HCT116 (cell line): ENCODE measurements around the gene MCF2L2. TPM values are rescaled to one million over a fixed set of nuclear protein-coding genes. Genes with fewer than 3 reads are reported as not detected.

Source experiments
- ATAC-seq: fragments of 200-7000 bp; cut with Tn5 transposase; 2 replicates; pipeline ENCODE4 v1.9.1; 2020; ENCODE audit warnings: mild to moderate bottlenecking, moderate library complexity
- BruUV-seq: library from RNA; stranded (reverse); fragments of 400-500 nt; replicated peaks from 2 replicates; lab custom pipeline; 2021; lab: Mats Ljungman, UMichigan
- CTCF ChIA-PET: fragments of 300-600 bp; sonication (Branson Sonifier 250); formaldehyde crosslinking; loops from one replicate; lab custom pipeline; 2021; ENCODE audit warnings: antibody characterized with exemption; lab: Charles Lee
- POLR2A ChIA-PET: fragments of 300-600, 350-600 bp; sonication (Branson Sonifier 250); formaldehyde crosslinking; loops from one replicate; lab custom pipeline; 2021; ENCODE audit warnings: antibody characterized with exemption; lab: Charles Lee
- RAD21 ChIA-PET, 2 experiments: fragments of 300-600 bp; sonication (Branson Sonifier 250); formaldehyde crosslinking; loops; one replicate each; lab custom pipeline; 2023; ENCODE audit warnings: low total read pairs in 2 of 2; ENCODE audit not compliant: uncharacterized antibody in 2 of 2, unreplicated experiment in 2 of 2, low non-redundant PET in 1 of 2; lab: Charles Lee
- DNase-seq: peaks from one replicate; pipeline ENCODE4 v3.0.0-alpha.2; 2010; ENCODE audit warnings: low read depth, low spot score
- H2AFZ ChIP-seq: fragments of 200-600 bp; shearing (Covaris generic), sonication (generic); 2 replicates; pipeline ENCODE4 v1.6.1; 2017; ENCODE audit warnings: low read depth, mixed run types, mixed read lengths, antibody characterized with exemption, low read length; ENCODE audit not compliant: poor library complexity, severe bottlenecking
- H3K27ac ChIP-seq: 2 replicates; pipeline ENCODE4 v1.5.1; 2012; ENCODE audit warnings: low read depth, low read length
- H3K27me3 ChIP-seq: fragments of 200-600 bp; sonication (generic); 2 replicates; pipeline ENCODE4 v1.6.1; 2016; ENCODE audit warnings: mixed run types, low read length, mixed read lengths; ENCODE audit not compliant: insufficient read depth
- H3K36me3 ChIP-seq, 2 experiments: fragments of 200-500 bp in 1 of 2; fragments of 200-600 bp in 1 of 2; sonication (Bioruptor generic) in 1 of 2; sonication (generic) in 1 of 2; 2 replicates each; pipeline versions ENCODE4 v1.5.1 to v1.6.1; 2014 to 2016; ENCODE audit warnings: low read length in 2 of 2, inconsistent platforms in 1 of 2, mixed read lengths in 1 of 2, mixed run types in 1 of 2; ENCODE audit not compliant: insufficient read depth in 2 of 2, control insufficient read depth in 1 of 2
- H3K4me1 ChIP-seq, 2 experiments: fragments of 200-600 bp in 1 of 2; sonication (generic) in 1 of 2; 2 replicates each; pipeline versions ENCODE4 v1.5.1 to v1.6.1; 2012 to 2017; ENCODE audit warnings: low read length in 2 of 2, inconsistent platforms in 1 of 2, mild to moderate bottlenecking in 1 of 2, mixed read lengths in 1 of 2, mixed run types in 1 of 2, moderate library complexity in 1 of 2; ENCODE audit not compliant: insufficient read depth in 2 of 2, control insufficient read depth in 1 of 2
- H3K4me2 ChIP-seq: fragments of 200-600 bp; sonication (generic); 2 replicates; pipeline ENCODE4 v1.6.1; 2017; ENCODE audit warnings: mixed run types, low read length, mixed read lengths
- H3K4me3 ChIP-seq, 2 experiments: fragments of 200-600 bp in 1 of 2; sonication (generic) in 1 of 2; replicated peaks in 1 of 2; 2 replicates each; pipeline ENCODE4 v1.5.1; 2011 to 2016; ENCODE audit warnings: low read length in 2 of 2, control low read depth in 1 of 2, low read depth in 1 of 2, mild to moderate bottlenecking in 1 of 2, mixed read lengths in 1 of 2, mixed run types in 1 of 2
- H3K79me2 ChIP-seq: fragments of 200-600 bp; sonication (generic); 2 replicates; pipeline ENCODE4 v1.6.1; 2017; ENCODE audit warnings: mild to moderate bottlenecking, mixed run types, low read length, moderate library complexity, mixed read lengths; ENCODE audit not compliant: insufficient read depth
- H3K9ac ChIP-seq: fragments of 200-600 bp; sonication (generic); 2 replicates; pipeline ENCODE4 v1.6.1; 2016; ENCODE audit warnings: low read length, mixed read lengths
- H3K9me2 ChIP-seq: fragments of 200-600 bp; sonication (generic), shearing (Covaris generic); 2 replicates; pipeline ENCODE4 v1.6.1; 2017; ENCODE audit warnings: mixed run types, mild to moderate bottlenecking, moderate library complexity; ENCODE audit not compliant: insufficient read depth
- H3K9me3 ChIP-seq, 2 experiments: fragments of 200-500 bp in 1 of 2; fragments of 200-600 bp in 1 of 2; sonication (Bioruptor generic) in 1 of 2; sonication (generic) in 1 of 2; 2 replicates each; pipeline ENCODE4 v1.6.1; 2014 to 2017; ENCODE audit warnings: low read length in 2 of 2, mixed read lengths in 2 of 2, inconsistent platforms in 1 of 2, low read depth in 1 of 2, mild to moderate bottlenecking in 1 of 2, mixed run types in 1 of 2, moderate library complexity in 1 of 2; ENCODE audit not compliant: control insufficient read depth in 1 of 2, insufficient read depth in 1 of 2
- H4K20me1 ChIP-seq: fragments of 200-600 bp; sonication (generic), shearing (Covaris generic); 2 replicates; pipeline ENCODE4 v1.6.1; 2017; ENCODE audit warnings: mixed run types, mild to moderate bottlenecking, moderate library complexity; ENCODE audit not compliant: insufficient read depth
- CBX3 ChIP-seq: IDR thresholded peaks from 2 replicates; pipeline ENCODE4 v1.6.1; 2012; ENCODE audit warnings: low read depth
- CEBPB ChIP-seq: IDR thresholded peaks from 2 replicates; pipeline ENCODE4 v1.6.1; 2012; ENCODE audit warnings: low read depth
- CTCF ChIP-seq, 3 experiments: fragments of 200-600 bp in 1 of 3; sonication (generic) in 1 of 3; IDR thresholded peaks in 2 of 3; conservative IDR thresholded peaks in 1 of 3; 2 replicates each; pipeline ENCODE4 v1.5.1; 2012 to 2017; ENCODE audit warnings: low read depth in 2 of 3, low read length in 2 of 3, antibody characterized with exemption in 1 of 3, borderline replicate concordance in 1 of 3, control low read depth in 1 of 3, mild to moderate bottlenecking in 1 of 3, mixed read lengths in 1 of 3, mixed run types in 1 of 3, moderate library complexity in 1 of 3; ENCODE audit not compliant: insufficient read depth in 1 of 3
- EGR1 ChIP-seq: IDR thresholded peaks from 2 replicates; pipeline ENCODE4 v1.6.1; 2012; ENCODE audit warnings: low read depth
- ELF1 ChIP-seq: IDR thresholded peaks from 2 replicates; pipeline ENCODE4 v1.6.1; 2012; ENCODE audit warnings: low read depth, borderline replicate concordance
- EZH2phosphoT487 ChIP-seq: fragments of 200-600 bp; IDR thresholded peaks from 2 replicates; pipeline ENCODE4 v1.6.1; 2018; ENCODE audit warnings: antibody characterized with exemption, borderline replicate concordance
- JUND ChIP-seq: IDR thresholded peaks from 2 replicates; pipeline ENCODE4 v1.6.1; 2012
- POLR2AphosphoS5 ChIP-seq: IDR thresholded peaks from 2 replicates; pipeline ENCODE4 v1.6.1; 2011; ENCODE audit warnings: mild to moderate bottlenecking, low read depth, low read length, moderate library complexity
- SIN3A ChIP-seq: IDR thresholded peaks from 2 replicates; pipeline ENCODE4 v1.6.1; 2012; ENCODE audit warnings: low read depth
- SP1 ChIP-seq: IDR thresholded peaks from 2 replicates; pipeline ENCODE4 v1.6.1; 2012; ENCODE audit warnings: low read depth
- SRF ChIP-seq: IDR thresholded peaks from 2 replicates; pipeline ENCODE4 v1.6.1; 2012; ENCODE audit warnings: low read depth
- TCF7L2 ChIP-seq: IDR thresholded peaks from 2 replicates; pipeline ENCODE4 v1.7.0; 2011; ENCODE audit warnings: borderline replicate concordance, inconsistent platforms; ENCODE audit not compliant: insufficient read depth, insufficient read length; ENCODE audit errors: extremely low read depth
- ZBTB33 ChIP-seq: IDR thresholded peaks from 2 replicates; pipeline ENCODE4 v1.6.1; 2011; ENCODE audit warnings: mild to moderate bottlenecking, low read length, moderate library complexity; ENCODE audit not compliant: insufficient replicate concordance; ENCODE audit errors: extremely low read depth
- ZFX ChIP-seq: fragments of 450-650 bp; IDR thresholded peaks from 2 replicates; pipeline ENCODE4 v1.6.1; 2017
- ZNF274 ChIP-seq: fragments of 200-500 bp; sonication (Bioruptor generic); IDR thresholded peaks from 2 replicates; pipeline ENCODE4 v1.6.1; 2014; ENCODE audit warnings: mild to moderate bottlenecking, low read depth, low read length, inconsistent platforms
- intact Hi-C: fragments of 100-400 bp; cut with micrococcal nuclease; formaldehyde crosslinking; loops from 2 replicates; pipeline ENCODE4 v1.10.0; 2022
- total RNA-seq: library from RNA; stranded (reverse); gene quantifications from one replicate; pipeline ENCODE4 v1.2.1, GENCODE V29; 2021; ENCODE audit not compliant: unreplicated experiment
- TF ChIP-seq, protein P1 (sequence below): IDR thresholded peaks from 2 replicates; pipeline ENCODE4 v1.6.1; 2012

MCF2L2 gene
- total RNA-seq, 1 experiment from 2014 or later, result 1.5 TPM

DNA sequence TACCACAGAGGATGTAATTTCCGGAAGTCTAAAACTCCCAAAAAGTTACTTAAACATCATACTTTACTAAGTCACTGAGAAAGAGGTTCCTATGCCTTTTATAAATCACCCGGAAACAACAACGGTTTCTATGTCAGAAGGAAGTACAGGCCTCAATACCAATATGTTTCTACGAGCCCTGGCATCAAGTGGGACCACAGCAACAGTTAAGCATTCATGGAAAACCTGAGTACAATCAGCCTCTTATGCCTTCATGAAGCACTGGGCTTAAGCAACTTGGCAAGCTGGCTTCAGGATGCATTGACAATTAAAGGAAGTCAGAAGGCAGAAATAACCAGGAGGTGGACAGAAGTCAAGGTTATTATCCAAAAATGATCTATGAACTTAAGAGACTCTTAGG, 194.5 kb downstream of the MCF2L2 start:
- Histone ChIP-seq H3K4me3 (no peak overlapping the region), H3K27me3 (no peaks in the 10 kb centered on the region), H3K9ac (no peak overlapping the region), H3K9me2 (no peaks in the 10 kb centered on the region), H3K4me1 (no peaks in the 10 kb centered on the region), H3K36me3 (no peaks in the 10 kb centered on the region), H3K4me2 (no peak overlapping the region), H4K20me1 (no peaks in the 10 kb centered on the region), H3K27ac (no peak overlapping the region), H2AFZ (no peak overlapping the region), H3K79me2 (no peaks in the 10 kb centered on the region), H3K9me3 (no peaks in the 10 kb centered on the region)
- no peak for ATAC-seq
- ChIA-PET RAD21 (no interaction called here), POLR2A (no interaction called here), CTCF (no interaction called here)
- BruUV-seq, result no TSS peak
- no peak for DNase-seq
- intact Hi-C loops, result no loop called here
- TF ChIP-seq, protein P1, sequence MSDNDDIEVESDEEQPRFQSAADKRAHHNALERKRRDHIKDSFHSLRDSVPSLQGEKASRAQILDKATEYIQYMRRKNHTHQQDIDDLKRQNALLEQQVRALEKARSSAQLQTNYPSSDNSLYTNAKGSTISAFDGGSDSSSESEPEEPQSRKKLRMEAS, result no peak
- no peak for TF ChIP-seq SRF
- TF ChIP-seq ELF1, result no peak
- TF ChIP-seq CEBPB, result no peak
- TF ChIP-seq ZFX, result no peak
- no peak for TF ChIP-seq JUND
- no peak for TF ChIP-seq ZNF274
- no peak for TF ChIP-seq SP1
- TF ChIP-seq TCF7L2, result no peak
- no peak for TF ChIP-seq EGR1
- TF ChIP-seq CBX3, result no peak
- TF ChIP-seq ZBTB33, result no peak
- TF ChIP-seq POLR2AphosphoS5, result no peak
- no peak for TF ChIP-seq EZH2phosphoT487
- TF ChIP-seq CTCF (IDR thresholded peaks at IDR 0.05 in 2 of 3, conservative IDR thresholded peaks at IDR 0.05 in 1 of 3; ENCODE audit: borderline replicate concordance in 1 of 3, insufficient read depth in 1 of 3, low read depth in 2 of 3, low read length in 2 of 3), result no peak
- TF ChIP-seq SIN3A, result no peak
